DOHH2 (cell line): ENCODE data around the gene RPTOR.

Experiments
- H3F3A ChIP-seq: fragments of 200-600 bp; sonication (generic), shearing (Covaris generic); 2 replicates; pipeline ENCODE4 v1.6.0; 2016; ENCODE audit warnings: antibody characterized with exemption, mild to moderate bottlenecking; ENCODE audit not compliant: control insufficient read depth, insufficient read depth
- H3K27ac ChIP-seq: fragments of 200-600 bp; sonication (generic); 2 replicates; pipeline ENCODE4 v1.5.1; 2014; ENCODE audit warnings: low read depth, mild to moderate bottlenecking, low read length, moderate library complexity
- H3K27me3 ChIP-seq: fragments of 200-600 bp; sonication (generic); 2 replicates; pipeline ENCODE4 v1.6.1; 2014; ENCODE audit warnings: mild to moderate bottlenecking, low read length, mixed read lengths; ENCODE audit not compliant: control insufficient read depth
- H3K36me3 ChIP-seq: fragments of 200-600 bp; sonication (generic); 2 replicates; pipeline ENCODE4 v1.6.1; 2014; ENCODE audit warnings: mild to moderate bottlenecking, low read length, moderate library complexity, mixed read lengths; ENCODE audit not compliant: control insufficient read depth
- H3K4me1 ChIP-seq: fragments of 200-600 bp; sonication (generic); 2 replicates; pipeline ENCODE4 v1.6.1; 2014; ENCODE audit warnings: mild to moderate bottlenecking, low read length, mixed read lengths; ENCODE audit not compliant: control insufficient read depth
- H3K4me2 ChIP-seq: fragments of 200-600 bp; sonication (generic); 2 replicates; pipeline ENCODE4 v1.6.0; 2014; ENCODE audit warnings: mild to moderate bottlenecking, low read length, moderate library complexity
- H3K4me3 ChIP-seq: fragments of 200-600 bp; sonication (generic); 2 replicates; pipeline ENCODE4 v1.5.1; 2014; ENCODE audit warnings: mild to moderate bottlenecking, low read length, mixed read lengths
- H3K79me2 ChIP-seq: fragments of 200-600 bp; sonication (generic); 2 replicates; pipeline ENCODE4 v1.6.1; 2014; ENCODE audit warnings: mild to moderate bottlenecking, low read length, mixed read lengths; ENCODE audit not compliant: control insufficient read depth
- H3K9me2 ChIP-seq: fragments of 200-600 bp; sonication (generic); replicated peaks from 2 replicates; pipeline ENCODE4 v1.6.1; 2014; ENCODE audit warnings: mild to moderate bottlenecking, low read length, mixed read lengths; ENCODE audit not compliant: control insufficient read depth
- H3K9me3 ChIP-seq: fragments of 200-600 bp; sonication (generic); 2 replicates; pipeline ENCODE4 v1.6.1; 2014; ENCODE audit warnings: antibody characterized with exemption, low read length, mixed read lengths; ENCODE audit not compliant: control insufficient read depth, insufficient read depth
- H4K20me1 ChIP-seq: fragments of 200-600 bp; sonication (generic); 2 replicates; pipeline ENCODE4 v1.6.0; 2014; ENCODE audit warnings: low read depth, mild to moderate bottlenecking, antibody characterized with exemption, low read length, moderate library complexity; ENCODE audit not compliant: control insufficient read depth, insufficient read depth
- EZH2phosphoT487 ChIP-seq: fragments of 200-600 bp; sonication (generic); IDR thresholded peaks from 2 replicates; pipeline ENCODE4 v1.6.1; 2017; ENCODE audit warnings: borderline replicate concordance, mild to moderate bottlenecking, antibody characterized with exemption, low read length, moderate library complexity, mixed read lengths
- TF ChIP-seq, protein P1 (sequence below): fragments of 200-600 bp; sonication (generic); IDR thresholded peaks from one replicate; pipeline ENCODE4 v1.5.1; 2014; ENCODE audit warnings: antibody characterized with exemption, mild to moderate bottlenecking, low read depth, low read length; ENCODE audit not compliant: poor library complexity, severe bottlenecking

The RPTOR gene

GRCh38 chr17:80839511-80839941, 294.9 kb downstream of the RPTOR start:
- no peak overlapping the region for H3K27ac ChIP-seq
- H3K79me2 ChIP-seq = no peaks in the 10 kb centered on the region
- H3K27me3 ChIP-seq = no peaks in the 10 kb centered on the region
- H3K4me2 ChIP-seq = no peak overlapping the region
- peaks cover 3% of the 10 kb centered on the region; the same call in 1 of the 2 replicates for H3K9me3 ChIP-seq
- no peaks in the 10 kb centered on the region for H3K9me2 ChIP-seq
- H3K4me1 ChIP-seq = no peaks in the 10 kb centered on the region
- H3K36me3 ChIP-seq = peaks cover 19% of the 10 kb centered on the region
- no peak for TF ChIP-seq EZH2phosphoT487
- TF ChIP-seq, protein P1, sequence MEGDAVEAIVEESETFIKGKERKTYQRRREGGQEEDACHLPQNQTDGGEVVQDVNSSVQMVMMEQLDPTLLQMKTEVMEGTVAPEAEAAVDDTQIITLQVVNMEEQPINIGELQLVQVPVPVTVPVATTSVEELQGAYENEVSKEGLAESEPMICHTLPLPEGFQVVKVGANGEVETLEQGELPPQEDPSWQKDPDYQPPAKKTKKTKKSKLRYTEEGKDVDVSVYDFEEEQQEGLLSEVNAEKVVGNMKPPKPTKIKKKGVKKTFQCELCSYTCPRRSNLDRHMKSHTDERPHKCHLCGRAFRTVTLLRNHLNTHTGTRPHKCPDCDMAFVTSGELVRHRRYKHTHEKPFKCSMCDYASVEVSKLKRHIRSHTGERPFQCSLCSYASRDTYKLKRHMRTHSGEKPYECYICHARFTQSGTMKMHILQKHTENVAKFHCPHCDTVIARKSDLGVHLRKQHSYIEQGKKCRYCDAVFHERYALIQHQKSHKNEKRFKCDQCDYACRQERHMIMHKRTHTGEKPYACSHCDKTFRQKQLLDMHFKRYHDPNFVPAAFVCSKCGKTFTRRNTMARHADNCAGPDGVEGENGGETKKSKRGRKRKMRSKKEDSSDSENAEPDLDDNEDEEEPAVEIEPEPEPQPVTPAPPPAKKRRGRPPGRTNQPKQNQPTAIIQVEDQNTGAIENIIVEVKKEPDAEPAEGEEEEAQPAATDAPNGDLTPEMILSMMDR = no peak
- H3K4me3 ChIP-seq = no peak overlapping the region
- no peaks in the 10 kb centered on the region for H3F3A ChIP-seq
- no peaks in the 10 kb centered on the region for H4K20me1 ChIP-seq

GRCh38 chr17:80839970-80840369, 295.3 kb downstream of the RPTOR start:
- H3K9me2 ChIP-seq = no peaks in the 10 kb centered on the region
- H3K9me3 ChIP-seq = peaks cover 3% of the 10 kb centered on the region; the same call in 1 of the 2 replicates
- no peak for TF ChIP-seq EZH2phosphoT487
- TF ChIP-seq, protein P1 = no peak
- H4K20me1 ChIP-seq = no peaks in the 10 kb centered on the region
- no peak overlapping the region for H3K27ac ChIP-seq
- peaks cover 19% of the 10 kb centered on the region for H3K36me3 ChIP-seq
- no peaks in the 10 kb centered on the region for H3K79me2 ChIP-seq
- peaks cover 1% of the 10 kb centered on the region for H3K4me1 ChIP-seq
- H3K27me3 ChIP-seq = no peaks in the 10 kb centered on the region
- H3K4me3 ChIP-seq = no peak overlapping the region
- H3K4me2 ChIP-seq = no peak overlapping the region
- H3F3A ChIP-seq = no peaks in the 10 kb centered on the region

DNA sequence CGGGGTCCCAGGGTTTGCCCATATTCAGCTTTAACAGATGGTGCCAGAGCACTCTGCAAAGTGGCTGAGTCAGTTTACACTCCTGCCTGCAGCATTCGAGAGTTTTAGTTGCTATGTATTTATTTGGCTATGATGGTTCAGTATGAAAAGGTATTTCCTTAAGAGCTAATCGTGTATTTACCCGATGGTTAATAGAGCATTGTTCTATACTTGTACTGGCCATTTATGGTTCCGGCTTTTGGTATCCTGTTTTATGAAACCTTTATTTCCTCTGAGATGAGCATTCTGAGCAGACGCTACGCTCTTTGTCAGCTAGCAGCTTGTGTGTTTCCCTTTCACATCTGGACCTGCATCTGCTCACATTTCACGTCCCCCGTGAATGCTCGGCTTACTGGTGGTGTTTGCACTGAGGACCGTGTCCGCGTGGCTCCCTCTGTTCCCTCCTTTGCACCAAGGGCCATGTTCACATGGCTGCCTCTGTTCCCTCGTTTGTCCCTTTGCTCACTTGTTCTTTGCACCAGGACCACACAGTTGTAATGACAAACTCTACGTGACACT, 297.9 kb downstream of the RPTOR start:
- no peak overlapping the region for H3K4me3 ChIP-seq
- H3K4me1 ChIP-seq = peaks cover 9% of the 10 kb centered on the region
- H3K27ac ChIP-seq = no peak overlapping the region
- H3K79me2 ChIP-seq = no peaks in the 10 kb centered on the region
- H3K9me3 ChIP-seq = peaks cover 3% of the 10 kb centered on the region; the same call in 1 of the 2 replicates
- H3K36me3 ChIP-seq = peaks cover 26% of the 10 kb centered on the region
- no peaks in the 10 kb centered on the region for H3K9me2 ChIP-seq
- TF ChIP-seq, protein P1 = no peak
- no peak for TF ChIP-seq EZH2phosphoT487
- H3K4me2 ChIP-seq = no peak overlapping the region
- no peaks in the 10 kb centered on the region for H3K27me3 ChIP-seq
- H3F3A ChIP-seq = no peaks in the 10 kb centered on the region
- H4K20me1 ChIP-seq = no peaks in the 10 kb centered on the region
